Endothelial cell of umbilical vein (primary cell): ENCODE results near the gene FOXO6. TPM values are rescaled to one million over a fixed set of nuclear protein-coding genes. Genes with fewer than 3 reads are reported as not detected.

Experiments used
- BruUV-seq: library from RNA; stranded (reverse); fragments of 400-500 nt; replicated peaks from 2 replicates; lab custom pipeline; 2021; lab: Mats Ljungman, UMichigan
- CTCF ChIA-PET: fragments of 300-600, 350-600 bp; sonication (Branson Sonifier 250); formaldehyde crosslinking; loops from one replicate; lab custom pipeline; 2021; ENCODE audit warnings: antibody characterized with exemption, inconsistent platforms; lab: Charles Lee
- POLR2A ChIA-PET: fragments of 300-600, 350-600 bp; sonication (Branson Sonifier 250); formaldehyde crosslinking; loops from one replicate; lab custom pipeline; 2021; ENCODE audit warnings: antibody characterized with exemption, inconsistent platforms; lab: Charles Lee
- DNase-seq: peaks from one replicate; pipeline ENCODE4 v3.0.0-alpha.2; 2011; ENCODE audit warnings: low read depth, low spot score
- FAIRE-seq: peaks from 2 replicates; lab custom pipeline; 2011; peaks lifted over from hg19 to GRCh38; lab: Jason Lieb, UNC
- H2AFZ ChIP-seq: 2 replicates; pipeline ENCODE4 v1.6.0; 2012; ENCODE audit warnings: low read depth, low read length, control low read depth, inconsistent platforms
- H3K27ac ChIP-seq: 2 replicates; pipeline ENCODE4 v1.5.1; 2011; ENCODE audit warnings: low read depth, mild to moderate bottlenecking, control low read depth, low read length, moderate library complexity; ENCODE audit not compliant: insufficient read depth
- H3K27me3 ChIP-seq, 2 experiments: 2 replicates each; pipeline versions ENCODE4 v1.6.0 to v1.6.1; 2011; ENCODE audit warnings: low read length in 2 of 2, mixed read lengths in 1 of 2; ENCODE audit not compliant: control insufficient read depth in 2 of 2, insufficient read depth in 2 of 2
- H3K36me3 ChIP-seq, 2 experiments: 2 replicates in 1 of 2; 3 replicates in 1 of 2; pipeline ENCODE4 v1.5.1; 2011; ENCODE audit warnings: low read length in 2 of 2, mild to moderate bottlenecking in 1 of 2, moderate library complexity in 1 of 2; ENCODE audit not compliant: control insufficient read depth in 2 of 2, insufficient read depth in 2 of 2; ENCODE audit errors: extremely low read depth in 1 of 2
- H3K4me1 ChIP-seq: 3 replicates; pipeline ENCODE4 v1.5.1; 2011; ENCODE audit warnings: mild to moderate bottlenecking, low read length; ENCODE audit not compliant: control insufficient read depth, insufficient read depth; ENCODE audit errors: extremely low read depth
- H3K4me2 ChIP-seq: 2 replicates; pipeline ENCODE4 v1.6.1; 2011; ENCODE audit warnings: low read length, control low read depth, mixed read lengths; ENCODE audit not compliant: insufficient read depth
- H3K4me3 ChIP-seq, 3 experiments: fragments of 200-600 bp in 1 of 3; sonication (generic), shearing (Covaris generic) in 1 of 3; replicated peaks in 1 of 3; 2 replicates each; pipeline ENCODE4 v1.5.1; 2011 to 2016; ENCODE audit warnings: control low read depth in 3 of 3, low read length in 3 of 3, mild to moderate bottlenecking in 2 of 3, inconsistent platforms in 1 of 3, low read depth in 1 of 3, moderate library complexity in 1 of 3; ENCODE audit not compliant: insufficient read depth in 1 of 3
- H3K79me2 ChIP-seq: 2 replicates; pipeline ENCODE4 v1.6.0; 2012; ENCODE audit warnings: low read length, inconsistent platforms; ENCODE audit not compliant: control insufficient read depth, insufficient read depth
- H3K9ac ChIP-seq: replicated peaks from 2 replicates; pipeline ENCODE3; 2011; ENCODE audit warnings: low read length, control low read depth; ENCODE audit not compliant: insufficient read depth; ENCODE audit errors: extremely low read depth
- H3K9me1 ChIP-seq: replicated peaks from 3 replicates; pipeline ENCODE4 v1.6.0; 2011; ENCODE audit warnings: mild to moderate bottlenecking, low read length; ENCODE audit not compliant: control insufficient read depth, insufficient read depth; ENCODE audit errors: extremely low read depth
- H3K9me3 ChIP-seq: replicated peaks from 2 replicates; pipeline ENCODE4 v1.5.1; 2012; ENCODE audit warnings: low read length, inconsistent platforms; ENCODE audit not compliant: control insufficient read depth, insufficient read depth
- H4K20me1 ChIP-seq: replicated peaks from 2 replicates; pipeline ENCODE3; 2011; ENCODE audit warnings: mild to moderate bottlenecking, low read length; ENCODE audit not compliant: control insufficient read depth, insufficient read depth; ENCODE audit errors: extremely low read depth
- EZH2 ChIP-seq: IDR thresholded peaks from 2 replicates; pipeline ENCODE4 v1.6.1; 2012; ENCODE audit warnings: borderline replicate concordance, low read depth, mild to moderate bottlenecking, moderate library complexity, low read length, inconsistent platforms; ENCODE audit not compliant: severe bottlenecking
- FOS ChIP-seq: IDR thresholded peaks from 2 replicates; pipeline ENCODE4 v1.6.1; 2011; ENCODE audit warnings: mild to moderate bottlenecking, low read length, moderate library complexity, borderline replicate concordance; ENCODE audit not compliant: insufficient read depth
- GATA2 ChIP-seq: IDR thresholded peaks from 2 replicates; pipeline ENCODE4 v1.7.0; 2011; ENCODE audit warnings: low read depth, mild to moderate bottlenecking, moderate library complexity, mixed read lengths, low read length; ENCODE audit not compliant: insufficient read length, insufficient read depth
- JUN ChIP-seq: IDR thresholded peaks from 2 replicates; pipeline ENCODE4 v1.6.1; 2011; ENCODE audit warnings: borderline replicate concordance, low read depth; ENCODE audit not compliant: insufficient read length, insufficient read depth
- MYC ChIP-seq: IDR thresholded peaks from one replicate; pipeline ENCODE4 v1.6.1; 2011; ENCODE audit warnings: mild to moderate bottlenecking, low read depth, low read length
- POLR2A ChIP-seq: IDR thresholded peaks from 2 replicates; pipeline ENCODE4 v1.6.1; 2012; ENCODE audit warnings: low read depth, mild to moderate bottlenecking, control low read depth, low read length
- POLR2AphosphoS5 ChIP-seq: IDR thresholded peaks from 2 replicates; pipeline ENCODE4 v1.6.1; 2012; ENCODE audit warnings: low read depth, mild to moderate bottlenecking, control low read depth, low read length, moderate library complexity; ENCODE audit not compliant: insufficient read depth
- dilution Hi-C: fragments of 300-500 bp; cut with MboI; formaldehyde crosslinking; loops from one replicate; pipeline ENCODE4 v1.15.0; 2019; ENCODE audit warnings: low sequenced_read_pairs; ENCODE audit not compliant: extremely low pct_ligation_motif_present
- intact Hi-C: fragments of 100-400 bp; cut with micrococcal nuclease; formaldehyde crosslinking; loops from one replicate; pipeline ENCODE4 v1.10.0; 2022
- polyA plus RNA-seq, 4 experiments: library from polyadenylated mRNA; depleted of rRNA in 3 of 4; stranded (reverse) in 3 of 4; unstranded in 1 of 4; fragments of >200 nt; gene quantifications; 2 replicates each; pipeline versions ENCODE4 v1.2.1 to v1.2.3, GENCODE V29; 2011 to 2012; ENCODE audit warnings: missing spikeins in 1 of 4
- total RNA-seq: library from RNA; stranded (reverse); gene quantifications from 2 replicates; pipeline ENCODE4 v1.2.3, GENCODE V29; 2021
- TF ChIP-seq, protein P1 (sequence below), 2 donors: IDR thresholded peaks; 1 replicate in 1 of 2; 2 replicates in 1 of 2; pipeline ENCODE4 v1.5.1; 2011; ENCODE audit warnings: low read length in 2 of 2, mild to moderate bottlenecking in 2 of 2, moderate library complexity in 2 of 2, control low read depth in 1 of 2, inconsistent platforms in 1 of 2, low read depth in 1 of 2; ENCODE audit not compliant: insufficient read depth in 1 of 2; ENCODE audit errors: extremely low read depth in 1 of 2
- TF ChIP-seq, protein P2 (sequence below): IDR thresholded peaks from 2 replicates; pipeline ENCODE4 v1.6.1; 2011; ENCODE audit not compliant: insufficient read depth, insufficient read length

Gene FOXO6
- total and polyA plus RNA-seq, 2 donors (not counting 3 experiments of a cell fraction or from before 2014, with no cell fraction given) = 0.04 to 0.38 TPM

DNA sequence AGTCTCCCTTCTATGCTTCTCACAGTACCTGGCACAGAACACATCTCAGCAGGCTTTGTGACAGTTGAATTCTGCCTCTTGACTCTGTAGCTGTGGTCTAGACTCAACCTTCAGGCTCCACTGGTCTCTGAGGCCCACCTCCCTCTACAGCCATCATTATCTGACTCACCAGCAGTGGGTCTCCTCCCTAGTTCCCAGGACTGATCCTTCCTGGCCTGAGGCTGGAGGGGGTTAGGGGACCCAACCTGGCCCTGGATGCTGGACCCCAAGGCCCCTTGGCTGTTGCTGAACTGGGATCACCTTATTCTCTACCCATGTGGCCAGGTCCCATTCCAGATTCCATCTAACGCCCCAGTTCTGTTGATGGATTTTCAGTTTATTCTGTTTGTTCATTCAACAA is 43.1 kb upstream of the FOXO6 start:
- H3K27me3 ChIP-seq = no peaks in the 10 kb centered on the region
- no peaks in the 10 kb centered on the region for H4K20me1 ChIP-seq
- dilution Hi-C loops = no loop called here
- CTCF ChIA-PET = interaction anchor here (0.8 to 1.3 kb wide), 2 partner anchors 16 to 36 kb away, joined by 3 to 7 read pairs; no protein-coding TSS in a partner anchor
- no peak for DNase-seq
- H3K9ac ChIP-seq = no peak overlapping the region
- no peak overlapping the region for H3K27ac ChIP-seq
- H3K36me3 ChIP-seq = no peaks in the 10 kb centered on the region
- intact Hi-C loops = no loop called here
- no peak overlapping the region for H3K4me3 ChIP-seq
- TF ChIP-seq EZH2 (no peak), POLR2AphosphoS5 (no peak), POLR2A (no peak), MYC (no peak), FOS (no peak), GATA2 (no peak), JUN (no peak)
- TF ChIP-seq, protein P1, sequence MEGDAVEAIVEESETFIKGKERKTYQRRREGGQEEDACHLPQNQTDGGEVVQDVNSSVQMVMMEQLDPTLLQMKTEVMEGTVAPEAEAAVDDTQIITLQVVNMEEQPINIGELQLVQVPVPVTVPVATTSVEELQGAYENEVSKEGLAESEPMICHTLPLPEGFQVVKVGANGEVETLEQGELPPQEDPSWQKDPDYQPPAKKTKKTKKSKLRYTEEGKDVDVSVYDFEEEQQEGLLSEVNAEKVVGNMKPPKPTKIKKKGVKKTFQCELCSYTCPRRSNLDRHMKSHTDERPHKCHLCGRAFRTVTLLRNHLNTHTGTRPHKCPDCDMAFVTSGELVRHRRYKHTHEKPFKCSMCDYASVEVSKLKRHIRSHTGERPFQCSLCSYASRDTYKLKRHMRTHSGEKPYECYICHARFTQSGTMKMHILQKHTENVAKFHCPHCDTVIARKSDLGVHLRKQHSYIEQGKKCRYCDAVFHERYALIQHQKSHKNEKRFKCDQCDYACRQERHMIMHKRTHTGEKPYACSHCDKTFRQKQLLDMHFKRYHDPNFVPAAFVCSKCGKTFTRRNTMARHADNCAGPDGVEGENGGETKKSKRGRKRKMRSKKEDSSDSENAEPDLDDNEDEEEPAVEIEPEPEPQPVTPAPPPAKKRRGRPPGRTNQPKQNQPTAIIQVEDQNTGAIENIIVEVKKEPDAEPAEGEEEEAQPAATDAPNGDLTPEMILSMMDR (IDR thresholded peaks at IDR 0.05; ENCODE audit: extremely low read depth in 1 of 2, insufficient read depth in 1 of 2, low read depth in 1 of 2, low read length in 2 of 2) = no peak
- TF ChIP-seq, protein P2, sequence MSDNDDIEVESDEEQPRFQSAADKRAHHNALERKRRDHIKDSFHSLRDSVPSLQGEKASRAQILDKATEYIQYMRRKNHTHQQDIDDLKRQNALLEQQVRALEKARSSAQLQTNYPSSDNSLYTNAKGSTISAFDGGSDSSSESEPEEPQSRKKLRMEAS = no peak
- no peaks in the 10 kb centered on the region for H3K9me3 ChIP-seq
- BruUV-seq = no TSS peak
- POLR2A ChIA-PET = no interaction called here
- H3K4me2 ChIP-seq = no peak overlapping the region
- no peaks in the 10 kb centered on the region for H3K79me2 ChIP-seq
- no peak for FAIRE-seq
- H3K4me1 ChIP-seq = no peaks in the 10 kb centered on the region
- H3K9me1 ChIP-seq = no peaks in the 10 kb centered on the region
- no peak overlapping the region for H2AFZ ChIP-seq
